Tibial artery (tissue), 4 donors: ENCODE data around the gene ALDH1A3.

Experiments
- DNase-seq, 2 donors: peaks; one replicate each; pipeline ENCODE4 v3.0.0-alpha.2; 2019
- H3K27ac ChIP-seq, 2 donors: fragments of 200-600 bp; sonication (generic) in 1 of 2; 1 replicate in 1 of 2; 2 replicates in 1 of 2; pipeline ENCODE4 v1.5.1; 2018 to 2019; ENCODE audit warnings: mild to moderate bottlenecking in 1 of 2
- H3K27me3 ChIP-seq, 2 donors: fragments of 200-600 bp; sonication (generic) in 1 of 2; one replicate each; pipeline versions ENCODE4 v1.5.1 to v1.6.0; 2016 to 2019
- H3K36me3 ChIP-seq, 3 donors: fragments of 200-600 bp; sonication (generic) in 2 of 3; one replicate each; pipeline ENCODE4 v1.5.1; 2016 to 2019; ENCODE audit warnings: mild to moderate bottlenecking in 2 of 3
- H3K4me1 ChIP-seq, 4 donors: fragments of 200-600 bp; sonication (generic) in 2 of 4; 1 replicate in 3 of 4; 2 replicates in 1 of 4; pipeline ENCODE4 v1.5.1; 2016 to 2019
- H3K4me3 ChIP-seq, 2 donors: fragments of 200-600 bp; sonication (generic) in 1 of 2; 1 replicate in 1 of 2; 2 replicates in 1 of 2; pipeline ENCODE4 v1.5.1; 2018 to 2019; ENCODE audit warnings: mild to moderate bottlenecking in 2 of 2
- H3K9me3 ChIP-seq, 3 donors: fragments of 200-600 bp; sonication (generic) in 1 of 3; one replicate each; pipeline ENCODE4 v1.5.1; 2016 to 2019
- CTCF ChIP-seq, 2 experiments: fragments of 200-600 bp in 1 of 2; fragments of 450-650 bp in 1 of 2; IDR thresholded peaks; one replicate each; pipeline ENCODE4 v1.5.1; 2017 to 2019; ENCODE audit warnings: antibody characterized with exemption in 2 of 2, mild to moderate bottlenecking in 1 of 2, moderate library complexity in 1 of 2
- intact Hi-C: fragments of 100-400 bp; cut with DNase I; formaldehyde crosslinking; loops from one replicate; pipeline ENCODE4 v1.15.0; 2023; ENCODE audit warnings: low total_unique reads

The ALDH1A3 gene

GRCh38 chr15:100958326-100959065 lies 78.9 kb downstream of the ALDH1A3 start:
- Histone ChIP-seq H3K4me1 (no peaks in the 10 kb centered on the region), H3K27me3 (no peaks in the 10 kb centered on the region), H3K27ac (no peak overlapping the region), H3K36me3 (no peaks in the 10 kb centered on the region), H3K9me3 (no peaks in the 10 kb centered on the region), H3K4me3 (no peak overlapping the region)
- TF ChIP-seq CTCF (IDR thresholded peaks at IDR 0.05): no peak
- no peak for DNase-seq
- intact Hi-C loops: no loop called here

- no peaks in the 10 kb centered on the region for H3K4me1 ChIP-seq
Observed at GRCh38 chr15:100959066-100960050, 79.7 kb downstream of the ALDH1A3 start.

More at GRCh38 chr15:100959066-100960050, 79.7 kb downstream of the ALDH1A3 start:
- H3K36me3 ChIP-seq: no peaks in the 10 kb centered on the region
- TF ChIP-seq CTCF (IDR thresholded peaks at IDR 0.05): no peak
- no peak overlapping the region for H3K27ac ChIP-seq
- intact Hi-C loops: no loop called here
- H3K9me3 ChIP-seq: no peaks in the 10 kb centered on the region
- no peak overlapping the region for H3K4me3 ChIP-seq
- DNase-seq: no peak
- no peaks in the 10 kb centered on the region for H3K27me3 ChIP-seq
